GM23338 (cell line): ENCODE data around the gene FGF19. TPM values are rescaled to one million over a fixed set of nuclear protein-coding genes. Genes with fewer than 3 reads are reported as not detected.
A peak's percentile ranks its signal among the peaks of the same experiment; 100 is the strongest.

Experiments used
- ATAC-seq: fragments of 200-7000 bp; cut with Tn5 transposase; 3 replicates; pipeline ENCODE4 v1.9.1; 2020
- DNase-seq: peaks from one replicate; pipeline ENCODE4 v3.0.0-alpha.2; 2015; ENCODE audit warnings: low spot score
- H2AFZ ChIP-seq: fragments of 200-600 bp; sonication (generic); 2 replicates; pipeline ENCODE4 v1.8.0; 2016; ENCODE audit warnings: antibody characterized with exemption, mild to moderate bottlenecking, moderate library complexity
- H3F3A ChIP-seq: fragments of 200-600 bp; sonication (generic); replicated peaks from 2 replicates; pipeline ENCODE4 v1.8.0; 2017; ENCODE audit warnings: antibody characterized with exemption, mixed run types, low read depth
- H3K27ac ChIP-seq: fragments of 200-600 bp; sonication (generic); 2 replicates; pipeline ENCODE4 v1.6.1; 2016; ENCODE audit warnings: low read depth
- H3K27me3 ChIP-seq: fragments of 200-600 bp; sonication (generic); 2 replicates; pipeline ENCODE4 v1.8.0; 2016; ENCODE audit warnings: mild to moderate bottlenecking, mixed run types, moderate library complexity; ENCODE audit not compliant: insufficient read depth
- H3K36me3 ChIP-seq: fragments of 200-600 bp; sonication (generic); 2 replicates; pipeline ENCODE4 v1.8.0; 2016; ENCODE audit warnings: mild to moderate bottlenecking; ENCODE audit not compliant: insufficient read depth
- H3K4me1 ChIP-seq: fragments of 200-600 bp; sonication (generic); 2 replicates; pipeline ENCODE4 v1.8.0; 2016; ENCODE audit warnings: mild to moderate bottlenecking, moderate library complexity; ENCODE audit not compliant: insufficient read depth
- H3K4me2 ChIP-seq: fragments of 200-600 bp; sonication (generic); 2 replicates; pipeline ENCODE4 v1.7.1; 2017; ENCODE audit warnings: mixed run types
- H3K4me3 ChIP-seq: fragments of 200-600 bp; sonication (generic); 2 replicates; pipeline ENCODE4 v1.6.1; 2016; ENCODE audit warnings: mixed run types
- H3K79me2 ChIP-seq: fragments of 200-600 bp; sonication (generic); replicated peaks from 2 replicates; pipeline ENCODE4 v1.8.0; 2017; ENCODE audit warnings: mild to moderate bottlenecking; ENCODE audit not compliant: insufficient read depth
- H3K9me2 ChIP-seq: fragments of 200-600 bp; sonication (generic); 2 replicates; pipeline ENCODE4 v1.8.0; 2017; ENCODE audit not compliant: insufficient read depth
- H4K20me1 ChIP-seq: fragments of 200-600 bp; sonication (generic); replicated peaks from 2 replicates; pipeline ENCODE4 v1.8.0; 2017; ENCODE audit warnings: mild to moderate bottlenecking; ENCODE audit not compliant: insufficient read depth
- H3K27ac Mint-ChIP-seq: 2 replicates; pipeline ENCODE4 v1.8.0; 2020; ENCODE audit warnings: inconsistent platforms, mild to moderate bottlenecking, moderate library complexity, mixed read lengths
- H3K27me3 Mint-ChIP-seq: 3 replicates; pipeline ENCODE4 v1.8.0; 2022; ENCODE audit warnings: low read depth, mild to moderate bottlenecking, moderate library complexity, mixed read lengths, inconsistent platforms; ENCODE audit not compliant: insufficient read depth, poor library complexity
- H3K36me3 Mint-ChIP-seq: 3 replicates; pipeline ENCODE4 v1.8.0; 2021; ENCODE audit warnings: low read depth, mild to moderate bottlenecking, inconsistent platforms, moderate library complexity, mixed read lengths
- H3K4me1 Mint-ChIP-seq: 3 replicates; pipeline ENCODE4 v1.8.0; 2020; ENCODE audit warnings: mild to moderate bottlenecking, inconsistent platforms, mixed read lengths
- H3K4me3 Mint-ChIP-seq: 3 replicates; pipeline ENCODE4 v1.8.0; 2021; ENCODE audit warnings: moderate library complexity, mild to moderate bottlenecking, inconsistent platforms, mixed read lengths
- H3K9me3 Mint-ChIP-seq: 3 replicates; pipeline ENCODE4 v1.8.0; 2020; ENCODE audit warnings: moderate library complexity, mild to moderate bottlenecking, inconsistent platforms, mixed read lengths
- CREB1 ChIP-seq: fragments of 250-450 bp; sonication (Bioruptor Pico); IDR thresholded peaks from 2 replicates; pipeline ENCODE4 v1.5.0; 2020; ENCODE audit warnings: low read depth, mild to moderate bottlenecking, moderate library complexity
- CTCF ChIP-seq, 2 experiments: fragments of 200-600 bp in 1 of 2; sonication (generic) in 1 of 2; conservative IDR thresholded peaks; 2 replicates each; pipeline versions ENCODE4 v1.5.1 to v1.6.1; 2016 to 2017; ENCODE audit warnings: antibody characterized with exemption in 2 of 2, low read depth in 2 of 2, mild to moderate bottlenecking in 2 of 2, moderate library complexity in 1 of 2
- ETS1 ChIP-seq: IDR thresholded peaks from 2 replicates; pipeline ENCODE4 v1.6.1; 2016; ENCODE audit warnings: antibody characterized with exemption
- EZH2 ChIP-seq: fragments of 200-600 bp; sonication (generic); IDR thresholded peaks from one replicate; pipeline ENCODE4 v1.8.0; 2017; ENCODE audit warnings: antibody characterized with exemption, mild to moderate bottlenecking, low read depth; ENCODE audit not compliant: unreplicated experiment
- EZH2phosphoT487 ChIP-seq: fragments of 200-600 bp; sonication (generic); IDR thresholded peaks from one replicate; pipeline ENCODE4 v1.8.1; 2018; ENCODE audit warnings: antibody characterized with exemption; ENCODE audit not compliant: unreplicated experiment
- JUNB ChIP-seq: IDR thresholded peaks from one replicate; pipeline ENCODE4 v1.6.1; 2016; ENCODE audit warnings: antibody characterized with exemption; ENCODE audit not compliant: unreplicated experiment
- NANOG ChIP-seq: IDR thresholded peaks from 2 replicates; pipeline ENCODE4 v1.6.1; 2016; ENCODE audit warnings: antibody characterized with exemption, borderline replicate concordance
- POLR2AphosphoS5 ChIP-seq: IDR thresholded peaks from 2 replicates; pipeline ENCODE4 v1.6.1; 2016; ENCODE audit warnings: antibody characterized with exemption, low read depth
- REST ChIP-seq: IDR thresholded peaks from one replicate; pipeline ENCODE4 v1.6.1; 2018; ENCODE audit warnings: antibody characterized with exemption; ENCODE audit not compliant: unreplicated experiment
- STAT1 ChIP-seq: IDR thresholded peaks from one replicate; pipeline ENCODE4 v1.6.1; 2016; ENCODE audit warnings: antibody characterized with exemption; ENCODE audit not compliant: unreplicated experiment
- ZNF114 ChIP-seq: fragments of 250-450 bp; sonication (Bioruptor Pico); IDR thresholded peaks from 2 replicates; pipeline ENCODE4 v1.5.0; 2020; ENCODE audit warnings: mild to moderate bottlenecking, moderate library complexity
- ZNF331 ChIP-seq: fragments of 250-450 bp; sonication (Bioruptor Pico); IDR thresholded peaks from 2 replicates; pipeline ENCODE4 v1.5.0; 2020; ENCODE audit warnings: low read depth, mild to moderate bottlenecking, moderate library complexity
- ZNF462 ChIP-seq: fragments of 250-450 bp; sonication (Bioruptor Pico); IDR thresholded peaks from 2 replicates; pipeline ENCODE4 v1.5.0; 2020; ENCODE audit warnings: mild to moderate bottlenecking, moderate library complexity
- polyA plus RNA-seq: library from polyadenylated mRNA; unstranded; fragments of >200 nt; fragmentation: Nextera tagmentation; extraction: Ambion mirVana; gene quantifications from 2 replicates; pipeline ENCODE4 v1.2.1, GENCODE V29; 2016
- total RNA-seq: library from RNA; depleted of rRNA; stranded (reverse); fragments of >200 nt; shearing (Covaris generic); gene quantifications from 2 replicates; pipeline ENCODE4 v1.2.3, GENCODE V29; 2014

FGF19 gene
- total and polyA plus RNA-seq, 2 experiments from 2014 or later = 21.7 to 36.1 TPM

- peaks cover 13% of the 10 kb centered on the region; the same call in 1 of the 2 replicates for H3F3A ChIP-seq
- H3K27ac ChIP-seq = no peak overlapping the region
- peak; percentile 6; the same call in 2 of the 3 replicates for ATAC-seq
- TF ChIP-seq POLR2AphosphoS5 = no peak
- no peak for TF ChIP-seq STAT1
- no peak for TF ChIP-seq JUNB
- no peak for TF ChIP-seq CTCF (conservative IDR thresholded peaks at IDR 0.05; ENCODE audit: low read depth in 2 of 2)
- TF ChIP-seq ZNF462 (CRISPR knock-in tag) = no peak
- TF ChIP-seq CREB1 (CRISPR knock-in tag) = no peak
- TF ChIP-seq EZH2 = no peak
- TF ChIP-seq ETS1 = no peak
- no peak for TF ChIP-seq NANOG
- no peak for TF ChIP-seq ZNF114 (CRISPR knock-in tag)
- no peak for TF ChIP-seq EZH2phosphoT487
- no peak for TF ChIP-seq ZNF331 (CRISPR knock-in tag)
- TF ChIP-seq REST = no peak
- no peaks in the 10 kb centered on the region for H3K9me2 ChIP-seq
- DNase-seq = peak; percentile 17
- Mint-ChIP-seq H3K27ac (no peak overlapping the region), H3K27me3 (peaks cover 7% of the 10 kb centered on the region), H3K4me1 (peaks cover 10% of the 10 kb centered on the region; the same call in 2 of the 3 replicates), H3K36me3 (peaks cover 28% of the 10 kb centered on the region), H3K4me3 (peak overlapping the region; percentile 91), H3K9me3 (no peaks in the 10 kb centered on the region)
- H3K27me3 ChIP-seq = no peaks in the 10 kb centered on the region
- peak overlapping the region; percentile 99 for H3K4me2 ChIP-seq
- peaks cover 6% of the 10 kb centered on the region for H3K4me1 ChIP-seq
- H3K36me3 ChIP-seq = peaks cover 1% of the 10 kb centered on the region; the same call in 1 of the 2 replicates
- peaks cover 30% of the 10 kb centered on the region for H3K79me2 ChIP-seq
- peaks cover 4% of the 10 kb centered on the region; the same call in 1 of the 2 replicates for H4K20me1 ChIP-seq
- no peak overlapping the region for H2AFZ ChIP-seq
- peak overlapping the region; percentile 92 for H3K4me3 ChIP-seq
Observed at GRCh38 chr11:69674267-69674885, 29.4 kb downstream of the FGF19 start.
